Uterus (tissue), 4 donors: Measurements from ENCODE around the gene SIN3B. TPM values are rescaled to one million over a fixed set of nuclear protein-coding genes. Genes with fewer than 3 reads are reported as not detected.

Experiments used
- DNase-seq, 2 donors: peaks; one replicate each; pipeline ENCODE4 v3.0.0-alpha.2; 2019 to 2020
- H3K27ac ChIP-seq, 2 donors: fragments of 200-600 bp; sonication (generic); 1 replicate in 1 of 2; 2 replicates in 1 of 2; pipeline ENCODE4 v1.5.1; 2016 to 2018
- H3K27me3 ChIP-seq, 2 donors: fragments of 200-600 bp; sonication (generic); one replicate each; pipeline ENCODE4 v1.5.1; 2018 to 2019; ENCODE audit warnings: control low read depth in 1 of 2
- H3K36me3 ChIP-seq, 2 donors: fragments of 200-600 bp; sonication (generic); one replicate each; pipeline ENCODE4 v1.5.1; 2019; ENCODE audit warnings: control low read depth in 1 of 2
- H3K4me1 ChIP-seq, 2 donors: fragments of 200-600 bp; sonication (generic); one replicate each; pipeline ENCODE4 v1.5.1; 2018 to 2019; ENCODE audit warnings: control low read depth in 1 of 2
- H3K4me3 ChIP-seq, 2 donors: fragments of 200-600 bp; sonication (generic); 1 replicate in 1 of 2; 2 replicates in 1 of 2; pipeline ENCODE4 v1.5.1; 2018 to 2019; ENCODE audit warnings: mild to moderate bottlenecking in 1 of 2
- H3K9me3 ChIP-seq, 2 donors: fragments of 200-600 bp; sonication (generic); one replicate each; pipeline ENCODE4 v1.5.1; 2019; ENCODE audit warnings: control low read depth in 1 of 2
- CTCF ChIP-seq, 4 experiments: fragments of 200-600 bp in 2 of 4; fragments of 450-650 bp in 2 of 4; sonication (generic) in 2 of 4; IDR thresholded peaks; one replicate each; pipeline ENCODE4 v1.5.1; 2016 to 2019; ENCODE audit warnings: antibody characterized with exemption in 4 of 4, mild to moderate bottlenecking in 2 of 4, moderate library complexity in 1 of 4
- POLR2A ChIP-seq, 2 donors: fragments of 450-650 bp; IDR thresholded peaks; one replicate each; pipeline ENCODE4 v1.6.1; 2016; ENCODE audit warnings: antibody characterized with exemption in 2 of 2, mild to moderate bottlenecking in 1 of 2, moderate library complexity in 1 of 2
- intact Hi-C: fragments of 100-400 bp; cut with DNase I; formaldehyde crosslinking; loops from one replicate; pipeline ENCODE4 v1.15.1; 2023; ENCODE audit warnings: low total_unique reads
- total RNA-seq, 4 donors: library from RNA; depleted of rRNA in 3 of 4; stranded (reverse); fragments of >200 nt in 3 of 4; gene quantifications; one replicate each; pipeline versions ENCODE4 v1.1.0 to v1.2.4, GENCODE V29; 2014 to 2023
- donor health status: DM: yes; HTN: yes; CAD: no.

The SIN3B gene
- total RNA-seq, 4 donors from 2014 or later, result 21.2 to 149 (median 92.3) TPM

- intact Hi-C loops, result no loop called here
- TF ChIP-seq POLR2A (IDR thresholded peaks at IDR 0.05) (no peak), CTCF (IDR thresholded peaks at IDR 0.05) (no peak)
These were observed 79.6 kb downstream of the SIN3B start for GRCh38 chr19:16908759-16909158.

GRCh38 chr19:16911046-16911445 is 81.8 kb downstream of the SIN3B start:
- Histone ChIP-seq H3K36me3 (no peaks in the 10 kb centered on the region), H3K9me3 (peaks cover 0 to 9% of the 10 kb centered on the region in 2 donors), H3K27ac (no peak overlapping the region), H3K4me3 (no peak overlapping the region), H3K27me3 (no peaks in the 10 kb centered on the region), H3K4me1 (no peaks in the 10 kb centered on the region)
- TF ChIP-seq POLR2A (IDR thresholded peaks at IDR 0.05) (no peak), CTCF (IDR thresholded peaks at IDR 0.05) (no peak)
- DNase-seq, result no peak
- intact Hi-C loops, result no loop called here

More at GRCh38 chr19:16908759-16909158, 79.6 kb downstream of the SIN3B start:
- DNase-seq, result no peak
- Histone ChIP-seq H3K4me1 (no peaks in the 10 kb centered on the region), H3K27me3 (no peaks in the 10 kb centered on the region), H3K27ac (no peak overlapping the region), H3K4me3 (no peak overlapping the region), H3K36me3 (no peaks in the 10 kb centered on the region), H3K9me3 (peaks cover 0 to 9% of the 10 kb centered on the region in 2 donors)

- DNase-seq, result no peak
- Histone ChIP-seq H3K36me3 (no peaks in the 10 kb centered on the region), H3K4me3 (no peak overlapping the region), H3K9me3 (peaks cover 0 to 9% of the 10 kb centered on the region in 2 donors), H3K27me3 (no peaks in the 10 kb centered on the region), H3K4me1 (no peaks in the 10 kb centered on the region), H3K27ac (no peak overlapping the region)
- intact Hi-C loops, result no loop called here
- TF ChIP-seq CTCF (IDR thresholded peaks at IDR 0.05) (no peak), POLR2A (IDR thresholded peaks at IDR 0.05) (no peak)
These were observed 83.6 kb downstream of the SIN3B start for GRCh38 chr19:16912780-16913179.

- DNase-seq, result no peak
- intact Hi-C loops, result no loop called here
These were observed 85.2 kb downstream of the SIN3B start for GRCh38 chr19:16914421-16914820.

GRCh38 chr19:16915135-16915534 is 85.9 kb downstream of the SIN3B start:
- Histone ChIP-seq H3K9me3 (peaks cover 0 to 9% of the 10 kb centered on the region in 2 donors), H3K27ac (no peak overlapping the region), H3K36me3 (no peaks in the 10 kb centered on the region), H3K4me3 (no peak overlapping the region), H3K4me1 (no peaks in the 10 kb centered on the region), H3K27me3 (no peaks in the 10 kb centered on the region)
- intact Hi-C loops, result no loop called here
- TF ChIP-seq CTCF (IDR thresholded peaks at IDR 0.05), result no peak
- no peak for TF ChIP-seq POLR2A (IDR thresholded peaks at IDR 0.05)
- DNase-seq, result no peak

More at GRCh38 chr19:16914421-16914820, 85.2 kb downstream of the SIN3B start:
- no peak for TF ChIP-seq CTCF (IDR thresholded peaks at IDR 0.05)
- no peak for TF ChIP-seq POLR2A (IDR thresholded peaks at IDR 0.05)
- Histone ChIP-seq H3K4me3 (no peak overlapping the region), H3K9me3 (peaks cover 0 to 9% of the 10 kb centered on the region in 2 donors), H3K27ac (no peak overlapping the region), H3K27me3 (no peaks in the 10 kb centered on the region), H3K36me3 (no peaks in the 10 kb centered on the region), H3K4me1 (no peaks in the 10 kb centered on the region)
